SK-N-SH treated with all-trans-retinoic acid at 6 μM for 48 hours (cell line): ENCODE measurements around the gene UGT1A9.
"Not testable (repeated sequence)": the region's sequence is repeated elsewhere in the genome, so short reads cannot be mapped to it uniquely, and the experiment has no call there.

ENCODE experiments used
- ATAC-seq: fragments of 200-7000 bp; cut with Tn5 transposase; 3 replicates; pipeline ENCODE4 v1.9.1; 2020; ENCODE audit warnings: mild to moderate bottlenecking, moderate library complexity
- ARNTL ChIP-seq: fragments of 450-650 bp; formaldehyde crosslinking; IDR thresholded peaks from 2 replicates; pipeline ENCODE4 v1.5.0; 2020; ENCODE audit warnings: low read depth, mild to moderate bottlenecking, moderate library complexity, borderline replicate concordance
- BACH2 ChIP-seq: fragments of 250-450 bp; sonication (Bioruptor Pico); IDR thresholded peaks from 2 replicates; pipeline ENCODE4 v1.9.0; 2021; ENCODE audit warnings: mild to moderate bottlenecking, borderline replicate concordance
- CSRNP3 ChIP-seq: fragments of 250-450 bp; sonication (Bioruptor Pico); IDR thresholded peaks from 2 replicates; pipeline ENCODE4 v1.5.1; 2021; ENCODE audit warnings: mild to moderate bottlenecking, moderate library complexity
- ESRRG ChIP-seq: fragments of 250-450 bp; sonication (Bioruptor Pico); IDR thresholded peaks from 2 replicates; pipeline ENCODE4 v1.6.1; 2021; ENCODE audit warnings: mild to moderate bottlenecking
- GLIS3 ChIP-seq: fragments of 250-450 bp; sonication (Bioruptor Pico); IDR thresholded peaks from 2 replicates; pipeline ENCODE4 v1.5.0; 2020; ENCODE audit warnings: mild to moderate bottlenecking, moderate library complexity
- ISL1 ChIP-seq: fragments of 250-450 bp; sonication (Bioruptor Pico); IDR thresholded peaks from 2 replicates; pipeline ENCODE4 v2.1.2; 2022; ENCODE audit warnings: mild to moderate bottlenecking, moderate library complexity
- PPARA ChIP-seq: fragments of 250-450 bp; sonication (Bioruptor Pico); IDR thresholded peaks from 2 replicates; pipeline ENCODE4 v1.5.0; 2020; ENCODE audit warnings: mild to moderate bottlenecking, borderline replicate concordance
- RARB ChIP-seq: fragments of 250-450 bp; sonication (Bioruptor Pico); IDR thresholded peaks from 2 replicates; pipeline ENCODE4 v1.8.0; 2021; ENCODE audit warnings: mild to moderate bottlenecking, moderate library complexity
- SNAI2 ChIP-seq: fragments of 250-450 bp; sonication (Bioruptor Pico); IDR thresholded peaks from 2 replicates; pipeline ENCODE4 v1.5.0; 2020; ENCODE audit warnings: mild to moderate bottlenecking, moderate library complexity
- TCF4 ChIP-seq: fragments of 250-450 bp; sonication (Bioruptor Pico); IDR thresholded peaks from 2 replicates; pipeline ENCODE4 v1.8.0; 2021; ENCODE audit warnings: mild to moderate bottlenecking, moderate library complexity, borderline replicate concordance
- TOX ChIP-seq: fragments of 250-450 bp; sonication (Bioruptor Pico); IDR thresholded peaks from 2 replicates; pipeline ENCODE4 v1.8.0; 2021; ENCODE audit warnings: mild to moderate bottlenecking, moderate library complexity, borderline replicate concordance
- TSHZ2 ChIP-seq: fragments of 250-450 bp; sonication (Bioruptor Pico); IDR thresholded peaks from 2 replicates; pipeline ENCODE4 v1.5.0; 2020; ENCODE audit warnings: mild to moderate bottlenecking, moderate library complexity
- ZFP3 ChIP-seq: fragments of 250-450 bp; sonication (Bioruptor Pico); IDR thresholded peaks from 2 replicates; pipeline ENCODE4 v1.5.0; 2020; ENCODE audit warnings: mild to moderate bottlenecking, moderate library complexity
- ZFP30 ChIP-seq: fragments of 450-650 bp; formaldehyde crosslinking; IDR thresholded peaks from 2 replicates; pipeline ENCODE4 v1.5.0; 2022; ENCODE audit warnings: mild to moderate bottlenecking, moderate library complexity
- ZNF565 ChIP-seq: fragments of 450-650 bp; formaldehyde crosslinking; conservative IDR thresholded peaks from 2 replicates; pipeline ENCODE4 v1.5.0; 2020; ENCODE audit warnings: low read depth, mild to moderate bottlenecking, moderate library complexity
- ZNF70 ChIP-seq: fragments of 450-650 bp; formaldehyde crosslinking; IDR thresholded peaks from 2 replicates; pipeline ENCODE4 v1.5.0; 2020; ENCODE audit warnings: mild to moderate bottlenecking, moderate library complexity
- ZNF8 ChIP-seq: fragments of 450-650 bp; formaldehyde crosslinking; IDR thresholded peaks from 2 replicates; pipeline ENCODE4 v1.5.0; 2020; ENCODE audit warnings: mild to moderate bottlenecking, moderate library complexity
- TF ChIP-seq, protein P1 (sequence below): fragments of 250-450 bp; sonication (Bioruptor Pico); IDR thresholded peaks from 2 replicates; pipeline ENCODE4 v1.5.1; 2020; ENCODE audit warnings: low read depth, mild to moderate bottlenecking, moderate library complexity
- TF ChIP-seq, protein P2 (sequence below): fragments of 250-450 bp; sonication (Bioruptor Pico); IDR thresholded peaks from 2 replicates; pipeline ENCODE4 v1.8.0; 2020; ENCODE audit warnings: mild to moderate bottlenecking, moderate library complexity, borderline replicate concordance

UGT1A9 gene

DNA sequence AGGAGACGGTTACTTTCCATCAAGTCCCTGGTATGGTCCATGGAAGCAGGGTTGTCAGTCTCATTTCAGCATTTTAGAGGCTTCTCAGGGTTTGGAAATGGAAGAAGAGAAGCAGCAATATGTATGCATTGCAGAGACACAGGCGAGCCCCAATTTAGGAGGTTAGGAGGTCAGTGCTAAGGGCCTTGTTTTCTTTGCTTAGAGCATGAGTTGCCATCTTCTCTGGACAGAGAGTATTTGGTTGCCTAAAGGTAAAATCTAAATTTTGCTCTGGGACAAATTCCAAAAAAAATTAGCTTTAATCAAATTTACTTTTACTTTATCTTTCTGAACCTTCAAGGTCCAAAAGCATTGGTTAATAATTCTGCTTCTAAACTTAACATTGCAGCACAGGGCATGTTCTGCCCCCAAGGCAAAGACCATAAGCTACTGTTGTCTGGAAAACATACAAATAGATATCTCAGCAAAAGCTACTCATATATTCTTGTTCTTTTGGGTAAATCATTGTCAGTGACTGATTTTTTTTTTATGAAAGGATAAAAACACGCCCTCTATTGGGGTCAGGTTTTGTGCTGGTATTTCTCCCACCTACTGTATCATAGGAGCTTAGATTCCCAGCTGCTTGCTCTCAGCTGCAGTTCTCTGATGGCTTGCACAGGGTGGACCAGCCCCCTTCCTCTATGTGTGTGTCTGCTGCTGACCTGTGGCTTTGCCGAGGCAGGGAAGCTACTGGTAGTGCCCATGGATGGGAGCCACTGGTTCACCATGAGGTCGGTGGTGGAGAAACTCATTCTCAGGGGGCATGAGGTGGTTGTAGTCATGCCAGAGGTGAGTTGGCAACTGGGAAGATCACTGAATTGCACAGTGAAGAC lies at the start of gene UGT1A9:
UGT1A9 (plus strand) TSS at position 609 of the 872 bp plus-strand sequence; CDS start at position 646, 37 bp downstream.
- TF ChIP-seq ZFP3 (CRISPR knock-in tag) (no peak), TCF4 (CRISPR knock-in tag) (no peak), ZFP30 (CRISPR knock-in tag) (no peak), GLIS3 (CRISPR knock-in tag) (no peak), ZNF8 (CRISPR knock-in tag) (no peak), TOX (CRISPR knock-in tag) (no peak), ZNF70 (no peak), TSHZ2 (CRISPR knock-in tag) (no peak), BACH2 (CRISPR knock-in tag) (no peak), PPARA (CRISPR knock-in tag) (no peak)
- TF ChIP-seq, protein P1, sequence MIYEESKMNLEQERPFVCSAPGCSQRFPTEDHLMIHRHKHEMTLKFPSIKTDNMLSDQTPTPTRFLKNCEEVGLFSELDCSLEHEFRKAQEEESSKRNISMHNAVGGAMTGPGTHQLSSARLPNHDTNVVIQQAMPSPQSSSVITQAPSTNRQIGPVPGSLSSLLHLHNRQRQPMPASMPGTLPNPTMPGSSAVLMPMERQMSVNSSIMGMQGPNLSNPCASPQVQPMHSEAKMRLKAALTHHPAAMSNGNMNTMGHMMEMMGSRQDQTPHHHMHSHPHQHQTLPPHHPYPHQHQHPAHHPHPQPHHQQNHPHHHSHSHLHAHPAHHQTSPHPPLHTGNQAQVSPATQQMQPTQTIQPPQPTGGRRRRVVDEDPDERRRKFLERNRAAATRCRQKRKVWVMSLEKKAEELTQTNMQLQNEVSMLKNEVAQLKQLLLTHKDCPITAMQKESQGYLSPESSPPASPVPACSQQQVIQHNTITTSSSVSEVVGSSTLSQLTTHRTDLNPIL, result no peak
- TF ChIP-seq, protein P2, sequence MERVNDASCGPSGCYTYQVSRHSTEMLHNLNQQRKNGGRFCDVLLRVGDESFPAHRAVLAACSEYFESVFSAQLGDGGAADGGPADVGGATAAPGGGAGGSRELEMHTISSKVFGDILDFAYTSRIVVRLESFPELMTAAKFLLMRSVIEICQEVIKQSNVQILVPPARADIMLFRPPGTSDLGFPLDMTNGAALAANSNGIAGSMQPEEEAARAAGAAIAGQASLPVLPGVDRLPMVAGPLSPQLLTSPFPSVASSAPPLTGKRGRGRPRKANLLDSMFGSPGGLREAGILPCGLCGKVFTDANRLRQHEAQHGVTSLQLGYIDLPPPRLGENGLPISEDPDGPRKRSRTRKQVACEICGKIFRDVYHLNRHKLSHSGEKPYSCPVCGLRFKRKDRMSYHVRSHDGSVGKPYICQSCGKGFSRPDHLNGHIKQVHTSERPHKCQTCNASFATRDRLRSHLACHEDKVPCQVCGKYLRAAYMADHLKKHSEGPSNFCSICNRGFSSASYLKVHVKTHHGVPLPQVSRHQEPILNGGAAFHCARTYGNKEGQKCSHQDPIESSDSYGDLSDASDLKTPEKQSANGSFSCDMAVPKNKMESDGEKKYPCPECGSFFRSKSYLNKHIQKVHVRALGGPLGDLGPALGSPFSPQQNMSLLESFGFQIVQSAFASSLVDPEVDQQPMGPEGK (CRISPR knock-in tag), result no peak
- TF ChIP-seq, all 23 proteins: peak for 0
- ATAC-seq, result no peak

DNA sequence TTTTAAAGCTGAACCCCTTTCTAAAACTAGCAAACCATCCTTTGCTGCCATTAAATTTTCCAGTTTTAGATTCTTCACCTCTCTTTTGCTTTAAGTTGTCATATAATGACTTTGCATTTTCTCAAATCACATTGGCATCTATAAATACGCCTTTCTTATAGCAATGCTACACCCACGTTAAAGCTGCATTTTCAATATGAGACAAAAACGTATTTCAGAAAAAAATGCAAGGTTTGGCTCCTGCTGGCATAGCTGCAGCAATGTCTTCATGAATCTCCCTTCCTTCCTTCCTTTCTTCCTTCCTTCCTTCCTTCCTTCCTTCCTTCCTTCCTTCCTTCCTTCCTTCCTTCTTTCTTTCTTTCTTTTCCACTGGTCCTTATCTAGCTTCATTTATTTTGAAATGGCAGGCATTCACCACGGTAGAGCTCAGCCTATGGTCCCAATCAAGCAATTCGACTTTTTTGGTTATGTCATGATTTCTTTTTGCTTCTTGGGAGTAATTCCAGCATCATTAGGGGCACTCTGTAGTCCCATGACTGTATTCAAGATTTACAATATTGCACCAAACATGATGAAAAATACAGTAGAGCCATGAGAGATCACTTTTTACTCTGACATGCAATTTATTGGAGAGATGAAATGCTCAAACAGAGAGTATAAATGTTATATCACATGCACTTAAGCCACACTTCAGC lies 44.2 kb upstream of the UGT1A9 start:
- ATAC-seq, result no peak
- TF ChIP-seq TOX (CRISPR knock-in tag), result no peak
- TF ChIP-seq ESRRG, result no peak
- TF ChIP-seq CSRNP3 (CRISPR knock-in tag), result no peak
- no peak for TF ChIP-seq RARB (CRISPR knock-in tag)
- TF ChIP-seq ISL1 (CRISPR knock-in tag), result no peak
- TF ChIP-seq, protein P1, result no peak
- no peak for TF ChIP-seq ZNF565
- TF ChIP-seq TCF4 (CRISPR knock-in tag), result no peak
- TF ChIP-seq ARNTL (CRISPR knock-in tag), result no peak
- TF ChIP-seq, protein P2 (CRISPR knock-in tag), result no peak
- TF ChIP-seq SNAI2, result no peak
- no peak for TF ChIP-seq ZFP30 (CRISPR knock-in tag)
- TF ChIP-seq BACH2 (CRISPR knock-in tag), result no peak

DNA sequence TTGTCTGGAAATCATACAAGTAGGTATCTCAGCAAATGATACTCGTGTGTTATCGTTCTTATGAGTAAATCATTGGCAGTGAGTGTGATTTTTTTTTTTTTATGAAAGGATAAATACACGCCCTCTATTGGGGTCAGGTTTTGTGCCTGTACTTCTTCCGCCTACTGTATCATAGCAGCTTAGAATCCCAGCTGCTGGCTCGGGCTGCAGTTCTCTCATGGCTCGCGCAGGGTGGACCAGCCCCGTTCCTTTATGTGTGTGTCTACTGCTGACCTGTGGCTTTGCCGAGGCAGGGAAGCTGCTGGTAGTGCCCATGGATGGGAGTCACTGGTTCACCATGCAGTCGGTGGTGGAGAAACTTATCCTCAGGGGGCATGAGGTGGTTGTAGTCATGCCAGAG lies 35.4 kb upstream of the UGT1A9 start, which contains the start of gene UGT1A10:
UGT1A10 (plus strand) TSS at position 143 of the 400 bp plus-strand sequence; CDS start at position 218, 75 bp downstream.
- not testable (repeated sequence) for ATAC-seq
